ENCODE data around the gene BTBD19. TPM values are rescaled to one million over a fixed set of nuclear protein-coding genes. Genes with fewer than 3 reads are reported as not detected.

Gene BTBD19
- total and polyA plus RNA-seq, 2 donors (not counting 1 experiment from before 2014, with no cell fraction given), result 0.75 to 2.3 TPM

DNA sequence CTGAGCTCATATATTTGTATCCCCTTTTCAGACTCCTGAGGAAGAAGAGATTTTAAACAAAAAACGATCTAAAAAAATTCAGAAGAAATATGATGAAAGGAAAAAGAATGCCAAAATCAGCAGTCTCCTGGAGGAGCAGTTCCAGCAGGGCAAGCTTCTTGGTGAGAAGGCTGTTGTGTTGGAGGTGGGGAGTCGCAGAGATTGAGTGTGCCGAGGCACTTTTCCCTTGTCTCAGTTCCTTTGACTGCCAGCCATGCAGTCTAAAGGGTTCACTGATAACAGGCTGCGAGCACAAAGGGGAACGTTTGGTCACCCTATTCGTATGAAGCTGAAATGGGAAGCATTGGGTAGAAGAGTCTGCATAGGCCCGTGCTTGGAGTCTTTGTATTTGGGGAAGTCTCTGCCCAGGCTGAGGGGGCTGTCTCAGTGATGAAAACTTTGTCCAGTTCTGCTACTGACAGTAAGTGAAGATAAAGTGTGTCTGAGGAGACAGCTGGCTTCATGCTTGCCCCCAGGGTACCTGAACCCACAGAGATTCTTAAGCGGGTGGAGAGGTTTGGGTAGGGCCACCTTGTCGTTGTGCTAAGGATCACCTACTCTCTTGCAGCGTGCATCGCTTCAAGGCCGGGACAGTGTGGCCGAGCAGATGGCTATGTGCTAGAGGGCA lies 30.2 kb upstream of the BTBD19 start:
- CTCF ChIA-PET, result interaction anchor here (0.7 to 1.2 kb wide), 5 partner anchors 15 to 65 kb away, joined by 3 to 5 read pairs (median 4); partner anchors contain the start of gene RNU5D-1
- intact Hi-C loops (cut with micrococcal nuclease), result loop anchor here (5.0 kb wide), 1 partner anchor 234 kb away; the partner anchor contains the start of genes HECTD3 and UROD
- peaks cover 14 to 29% of the 10 kb centered on the region in 2 donors for H3K4me1 ChIP-seq (ENCODE audit: control insufficient read depth in 2 of 2, insufficient read depth in 2 of 2, low read length in 2 of 2)
- no peaks in the 10 kb centered on the region for H3K9me3 ChIP-seq (ENCODE audit: control extremely low read depth in 1 of 3, control insufficient read depth in 2 of 3, insufficient read depth in 1 of 3, low read length in 2 of 3)
- WGBS (ENCODE audit: insufficient coverage), result 78% methylated on average over 13 of the region's 13 CpGs
- H3K27me3 ChIP-seq (replicated peaks in 1 of 4; ENCODE audit: control extremely low read depth in 1 of 4, control insufficient read depth in 3 of 4, insufficient read depth in 4 of 4, low read length in 3 of 4), result no peaks in the 10 kb centered on the region
- peak overlapping the region; percentile 94 for H3K27ac Mint-ChIP-seq
- H3K79me2 ChIP-seq (ENCODE audit: control insufficient read depth, insufficient read depth, low read length), result peaks cover 5% of the 10 kb centered on the region
- peaks cover 39% of the 10 kb centered on the region for H4K20me1 ChIP-seq (ENCODE audit: control insufficient read depth, insufficient read depth, low read length, poor library complexity, severe bottlenecking)
- ATAC-seq (ENCODE audit: low read depth), result no peak
- no peak overlapping the region for H2AFZ ChIP-seq (ENCODE audit: insufficient read depth, low read depth, low read length, poor library complexity, severe bottlenecking)
- no peak overlapping the region for H3K4me3 ChIP-seq (ENCODE audit: control extremely low read depth in 1 of 5, extremely low read depth in 1 of 5, insufficient read depth in 1 of 5, low read depth in 2 of 5, low read length in 4 of 5)
- TF ChIP-seq EZH2 (IDR thresholded peaks at IDR 0.05; ENCODE audit: borderline replicate concordance, insufficient read depth, low read depth, low read length, poor library complexity, severe bottlenecking), result no peak
- TF ChIP-seq, protein P1, sequence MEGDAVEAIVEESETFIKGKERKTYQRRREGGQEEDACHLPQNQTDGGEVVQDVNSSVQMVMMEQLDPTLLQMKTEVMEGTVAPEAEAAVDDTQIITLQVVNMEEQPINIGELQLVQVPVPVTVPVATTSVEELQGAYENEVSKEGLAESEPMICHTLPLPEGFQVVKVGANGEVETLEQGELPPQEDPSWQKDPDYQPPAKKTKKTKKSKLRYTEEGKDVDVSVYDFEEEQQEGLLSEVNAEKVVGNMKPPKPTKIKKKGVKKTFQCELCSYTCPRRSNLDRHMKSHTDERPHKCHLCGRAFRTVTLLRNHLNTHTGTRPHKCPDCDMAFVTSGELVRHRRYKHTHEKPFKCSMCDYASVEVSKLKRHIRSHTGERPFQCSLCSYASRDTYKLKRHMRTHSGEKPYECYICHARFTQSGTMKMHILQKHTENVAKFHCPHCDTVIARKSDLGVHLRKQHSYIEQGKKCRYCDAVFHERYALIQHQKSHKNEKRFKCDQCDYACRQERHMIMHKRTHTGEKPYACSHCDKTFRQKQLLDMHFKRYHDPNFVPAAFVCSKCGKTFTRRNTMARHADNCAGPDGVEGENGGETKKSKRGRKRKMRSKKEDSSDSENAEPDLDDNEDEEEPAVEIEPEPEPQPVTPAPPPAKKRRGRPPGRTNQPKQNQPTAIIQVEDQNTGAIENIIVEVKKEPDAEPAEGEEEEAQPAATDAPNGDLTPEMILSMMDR (IDR thresholded peaks at IDR 0.05), result no peak
- no peak overlapping the region for H3K4me2 ChIP-seq (replicated peaks; ENCODE audit: low read depth, low read length, poor library complexity, severe bottlenecking)
- no peak overlapping the region for H3K27ac ChIP-seq (ENCODE audit: low read length in 2 of 2)
- POLR2A ChIA-PET, result interaction anchor here (0.9 kb wide), 1 partner anchor 15 kb away, joined by 3 read pairs; no protein-coding TSS in a partner anchor
- H3K4me3 Mint-ChIP-seq, result no peak overlapping the region
- H3K4me1 Mint-ChIP-seq, result peaks cover 40% of the 10 kb centered on the region
- H3K36me3 ChIP-seq (replicated peaks in 1 of 2; ENCODE audit: control extremely low read depth in 1 of 2, control insufficient read depth in 1 of 2, extremely low read depth in 1 of 2, insufficient read depth in 2 of 2, low read length in 1 of 2), result peaks cover 0 to 54% of the 10 kb centered on the region in 2 experiments
- no peak overlapping the region for H3K9ac ChIP-seq (ENCODE audit: low read length)
- H3K9me3 Mint-ChIP-seq (ENCODE audit: insufficient read depth), result no peaks in the 10 kb centered on the region
- no peak for DNase-seq
- no peaks in the 10 kb centered on the region for H3K27me3 Mint-ChIP-seq
